Prostate gland (tissue), 2 donors: Measurements from ENCODE around the gene CHDH. TPM values are rescaled to one million over a fixed set of nuclear protein-coding genes. Genes with fewer than 3 reads are reported as not detected.

Source experiments
- DNase-seq: peaks from one replicate; pipeline ENCODE4 v3.0.0-alpha.2; 2019; ENCODE audit warnings: low spot score
- H3K27ac ChIP-seq, 2 donors: fragments of 200-600 bp; sonication (generic); 2 replicates each; pipeline ENCODE4 v1.5.1; 2017 to 2019
- H3K27me3 ChIP-seq: fragments of 200-600 bp; sonication (generic); replicated peaks from 2 replicates; pipeline ENCODE4 v1.5.1; 2019; ENCODE audit not compliant: insufficient read depth
- H3K36me3 ChIP-seq, 2 donors: fragments of 200-600 bp; sonication (generic); 1 replicate in 1 of 2; 2 replicates in 1 of 2; pipeline versions ENCODE4 v1.5.1 to v1.8.1; 2017 to 2019
- H3K4me1 ChIP-seq: fragments of 200-600 bp; sonication (generic); replicated peaks from 2 replicates; pipeline ENCODE4 v1.5.1; 2019
- H3K4me3 ChIP-seq, 2 donors: fragments of 200-600 bp; sonication (generic); 2 replicates each; pipeline ENCODE4 v1.5.1; 2017 to 2019
- H3K9me3 ChIP-seq: fragments of 200-600 bp; sonication (generic); 2 replicates; pipeline ENCODE4 v1.5.1; 2017
- POLR2A ChIP-seq: fragments of 450-650 bp; IDR thresholded peaks from one replicate; pipeline ENCODE4 v1.6.1; 2016; ENCODE audit warnings: antibody characterized with exemption, mild to moderate bottlenecking
- POLR2AphosphoS5 ChIP-seq: sonication (generic); formaldehyde crosslinking; IDR thresholded peaks from one replicate; pipeline ENCODE4 v1.6.1; 2017; ENCODE audit warnings: antibody characterized with exemption
- WGBS: methylation state at CpG from one replicate; pipeline ENCODE4 v1.1.5; 2018; 5-methylcytosine and 5-hydroxymethylcytosine counted together
- intact Hi-C: fragments of 100-400 bp; cut with DNase I; formaldehyde crosslinking; loops from one replicate; pipeline ENCODE4 v1.14.2; 2022
- total RNA-seq, 2 donors: library from RNA; depleted of rRNA; stranded (reverse); fragments of >200 nt; gene quantifications; one replicate each; pipeline ENCODE4 v1.1.0, GENCODE V29; 2016
- TF ChIP-seq, protein P1 (sequence below), 4 experiments: fragments of 200-600 bp in 2 of 4; fragments of 450-650 bp in 2 of 4; sonication (generic) in 2 of 4; IDR thresholded peaks; 1 replicate in 3 of 4; 2 replicates in 1 of 4; pipeline ENCODE4 v1.5.1; 2016 to 2019; ENCODE audit warnings: antibody characterized with exemption in 4 of 4, mild to moderate bottlenecking in 2 of 4, moderate library complexity in 2 of 4

The CHDH gene
- total RNA-seq, 2 donors from 2014 or later, result 40.2 to 43.9 TPM

- TF ChIP-seq POLR2A, result no peak
- TF ChIP-seq, protein P1, sequence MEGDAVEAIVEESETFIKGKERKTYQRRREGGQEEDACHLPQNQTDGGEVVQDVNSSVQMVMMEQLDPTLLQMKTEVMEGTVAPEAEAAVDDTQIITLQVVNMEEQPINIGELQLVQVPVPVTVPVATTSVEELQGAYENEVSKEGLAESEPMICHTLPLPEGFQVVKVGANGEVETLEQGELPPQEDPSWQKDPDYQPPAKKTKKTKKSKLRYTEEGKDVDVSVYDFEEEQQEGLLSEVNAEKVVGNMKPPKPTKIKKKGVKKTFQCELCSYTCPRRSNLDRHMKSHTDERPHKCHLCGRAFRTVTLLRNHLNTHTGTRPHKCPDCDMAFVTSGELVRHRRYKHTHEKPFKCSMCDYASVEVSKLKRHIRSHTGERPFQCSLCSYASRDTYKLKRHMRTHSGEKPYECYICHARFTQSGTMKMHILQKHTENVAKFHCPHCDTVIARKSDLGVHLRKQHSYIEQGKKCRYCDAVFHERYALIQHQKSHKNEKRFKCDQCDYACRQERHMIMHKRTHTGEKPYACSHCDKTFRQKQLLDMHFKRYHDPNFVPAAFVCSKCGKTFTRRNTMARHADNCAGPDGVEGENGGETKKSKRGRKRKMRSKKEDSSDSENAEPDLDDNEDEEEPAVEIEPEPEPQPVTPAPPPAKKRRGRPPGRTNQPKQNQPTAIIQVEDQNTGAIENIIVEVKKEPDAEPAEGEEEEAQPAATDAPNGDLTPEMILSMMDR (IDR thresholded peaks at IDR 0.05), result no peak
- TF ChIP-seq POLR2AphosphoS5, result no peak
- DNase-seq, result no peak
- Histone ChIP-seq H3K36me3 (no peaks in the 10 kb centered on the region), H3K9me3 (no peaks in the 10 kb centered on the region), H3K27ac (no peak overlapping the region), H3K4me1 (no peaks in the 10 kb centered on the region), H3K4me3 (no peak overlapping the region), H3K27me3 (no peaks in the 10 kb centered on the region)
- intact Hi-C loops, result no loop called here
- whole genome bisulfite sequencing, result 90% methylated on average over 10 of the region's 10 CpGs
Measured at GRCh38 chr3:53837331-53837730, 8.9 kb downstream of the CHDH start.

DNA sequence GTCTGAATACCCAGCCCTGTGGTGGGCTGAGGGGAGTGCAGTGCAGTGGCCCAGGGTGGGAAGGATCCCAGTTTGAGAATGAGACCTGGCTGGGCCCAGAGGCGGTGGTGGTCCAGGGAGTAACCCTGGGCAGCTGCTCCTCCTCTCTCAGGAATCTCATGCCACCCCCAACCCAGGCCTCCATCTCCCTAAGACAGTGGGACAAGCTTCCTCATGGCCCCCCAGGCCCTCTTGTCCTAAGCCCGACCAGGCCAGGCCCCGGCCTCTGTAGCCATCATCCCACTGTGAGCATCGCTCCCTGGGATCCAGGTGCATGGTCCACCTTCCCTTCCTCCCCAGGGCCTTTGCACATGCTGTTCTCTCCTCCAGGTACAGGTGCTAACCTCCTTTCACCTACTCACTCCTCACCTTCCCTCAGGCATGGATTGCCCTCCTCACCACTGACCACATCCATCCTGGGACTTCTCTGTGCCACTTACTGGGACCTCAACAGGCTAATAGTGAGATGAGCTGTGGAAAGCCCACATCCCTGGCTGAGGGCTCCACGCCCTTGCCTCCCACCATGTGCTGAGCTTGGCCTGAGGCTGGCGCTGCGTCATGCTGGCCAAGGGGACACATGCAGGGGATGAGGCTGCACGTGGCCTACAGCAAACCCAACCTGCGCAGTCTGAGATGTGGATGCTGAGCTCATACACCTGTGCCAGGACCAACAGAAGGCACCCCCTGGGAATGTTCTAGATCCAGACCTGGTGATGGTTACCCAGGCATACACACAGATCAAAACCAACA, 9.9 kb downstream of the CHDH start:
- Histone ChIP-seq H3K4me3 (no peak overlapping the region), H3K36me3 (no peaks in the 10 kb centered on the region), H3K27ac (no peak overlapping the region), H3K27me3 (no peaks in the 10 kb centered on the region), H3K9me3 (no peaks in the 10 kb centered on the region), H3K4me1 (no peaks in the 10 kb centered on the region)
- no peak for DNase-seq
- intact Hi-C loops, result no loop called here
- TF ChIP-seq, protein P1 (IDR thresholded peaks at IDR 0.05), result no peak
- TF ChIP-seq POLR2AphosphoS5 (no peak), POLR2A (no peak)
- WGBS, result 100% methylated on average over 8 of the region's 9 CpGs

GRCh38 chr3:53835257-53835656, 11.0 kb downstream of the CHDH start:
- Histone ChIP-seq H3K9me3 (no peaks in the 10 kb centered on the region), H3K27me3 (no peaks in the 10 kb centered on the region), H3K4me3 (no peak overlapping the region), H3K4me1 (no peaks in the 10 kb centered on the region), H3K27ac (no peak overlapping the region), H3K36me3 (no peaks in the 10 kb centered on the region)
- DNase-seq, result no peak
- TF ChIP-seq, protein P1 (IDR thresholded peaks at IDR 0.05), result no peak
- no peak for TF ChIP-seq POLR2A
- TF ChIP-seq POLR2AphosphoS5, result no peak
- 53% methylated on average over 1 of the region's 1 CpG for WGBS
- intact Hi-C loops, result no loop called here

DNA sequence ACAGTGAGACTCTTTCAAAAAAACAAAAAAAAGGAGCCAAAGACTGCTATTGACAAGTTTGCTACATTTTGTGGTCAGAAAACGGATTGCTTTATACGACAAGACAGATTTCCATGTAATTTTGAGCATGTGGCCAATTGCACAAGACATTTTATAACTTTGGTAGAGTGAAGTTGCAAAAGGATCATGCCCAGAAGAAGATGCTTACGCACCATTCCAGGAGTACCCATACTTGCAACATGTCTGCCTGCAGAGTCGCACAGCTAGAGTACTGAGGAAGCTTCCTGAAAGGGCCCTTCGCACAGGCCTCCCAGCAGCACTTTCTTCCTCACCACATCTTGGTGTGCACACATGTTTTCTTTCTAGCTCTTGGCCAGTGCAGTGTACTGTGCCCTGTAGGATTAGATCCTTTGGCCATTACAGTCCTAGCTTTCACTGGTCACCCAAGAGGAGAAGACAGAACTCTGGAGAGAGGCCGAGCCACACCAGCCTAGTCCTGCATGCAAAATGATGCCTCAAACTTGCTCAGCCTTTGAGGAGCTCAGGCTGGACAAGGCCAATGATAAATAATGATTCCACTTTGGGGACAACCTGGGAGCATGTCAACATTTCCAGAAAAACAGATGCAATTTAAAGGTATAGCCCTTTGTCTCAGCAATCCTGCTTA, 11.7 kb downstream of the CHDH start:
- 98% methylated on average over 6 of the region's 6 CpGs for WGBS
- H3K27me3 ChIP-seq, result no peaks in the 10 kb centered on the region
- no peaks in the 10 kb centered on the region for H3K36me3 ChIP-seq
- H3K4me1 ChIP-seq, result no peaks in the 10 kb centered on the region
- intact Hi-C loops, result no loop called here
- no peaks in the 10 kb centered on the region for H3K9me3 ChIP-seq
- H3K27ac ChIP-seq, result no peak overlapping the region
- TF ChIP-seq, protein P1 (IDR thresholded peaks at IDR 0.05), result no peak
- no peak for TF ChIP-seq POLR2A
- no peak overlapping the region for H3K4me3 ChIP-seq
- no peak for DNase-seq

GRCh38 chr3:53833700-53834099, 12.5 kb downstream of the CHDH start:
- WGBS, result 95% methylated on average over 5 of the region's 5 CpGs

More at GRCh38 chr3:53833700-53834099, 12.5 kb downstream of the CHDH start:
- no peaks in the 10 kb centered on the region for H3K9me3 ChIP-seq
- DNase-seq, result no peak
- H3K4me1 ChIP-seq, result no peaks in the 10 kb centered on the region
- H3K27me3 ChIP-seq, result no peaks in the 10 kb centered on the region
- H3K4me3 ChIP-seq, result no peak overlapping the region
- no peaks in the 10 kb centered on the region for H3K36me3 ChIP-seq
- TF ChIP-seq POLR2AphosphoS5 (no peak), POLR2A (no peak)
- TF ChIP-seq, protein P1 (IDR thresholded peaks at IDR 0.05), result no peak
- H3K27ac ChIP-seq, result no peak overlapping the region
- intact Hi-C loops, result no loop called here
